SJSA1 (cell line): ENCODE measurements around the gene TM6SF1. TPM values are rescaled to one million over a fixed set of nuclear protein-coding genes. Genes with fewer than 3 reads are reported as not detected.

Experiments
- total RNA-seq: library from RNA; depleted of rRNA; stranded (reverse); fragments of >200 nt; shearing (Covaris generic); gene quantifications from 2 replicates; pipeline ENCODE4 v1.2.3, GENCODE V29; 2014; rRNA removed

TM6SF1 gene
- total RNA-seq, 1 experiment from 2014 or later, result 2.2 TPM

Other genes starting within 250 kb of the TM6SF1 start
- 0.41 and 1.2 TPM in 2 replicates for gene HOMER2, start 154.9 kb upstream of the TM6SF1 start, total RNA-seq
- 43.3 and 67.3 TPM in 2 replicates for gene RAMAC, start 121.4 kb upstream of the TM6SF1 start, total RNA-seq
- gene C15orf40, start 96.0 kb upstream of the TM6SF1 start, total RNA-seq, result 22.7 and 29.0 TPM in 2 replicates
- gene BTBD1, start 40.4 kb upstream of the TM6SF1 start, total RNA-seq, result 100 and 122 TPM in 2 replicates
- 93.9 and 195 TPM in 2 replicates for gene HDGFL3, start 100.2 kb downstream of the TM6SF1 start, total RNA-seq
- 10.5 and 12.1 TPM in 2 replicates for gene BNC1, start 177.0 kb downstream of the TM6SF1 start, total RNA-seq